Measurements from ENCODE around the gene NGFR.
"Not testable (repeated sequence)": the region's sequence is repeated elsewhere in the genome, so short reads cannot be mapped to it uniquely, and the experiment has no call there.

The NGFR gene

GRCh38 chr17:49496867-49497147, 1.7 kb downstream of the NGFR start:
- no peak for DNase-seq

DNA sequence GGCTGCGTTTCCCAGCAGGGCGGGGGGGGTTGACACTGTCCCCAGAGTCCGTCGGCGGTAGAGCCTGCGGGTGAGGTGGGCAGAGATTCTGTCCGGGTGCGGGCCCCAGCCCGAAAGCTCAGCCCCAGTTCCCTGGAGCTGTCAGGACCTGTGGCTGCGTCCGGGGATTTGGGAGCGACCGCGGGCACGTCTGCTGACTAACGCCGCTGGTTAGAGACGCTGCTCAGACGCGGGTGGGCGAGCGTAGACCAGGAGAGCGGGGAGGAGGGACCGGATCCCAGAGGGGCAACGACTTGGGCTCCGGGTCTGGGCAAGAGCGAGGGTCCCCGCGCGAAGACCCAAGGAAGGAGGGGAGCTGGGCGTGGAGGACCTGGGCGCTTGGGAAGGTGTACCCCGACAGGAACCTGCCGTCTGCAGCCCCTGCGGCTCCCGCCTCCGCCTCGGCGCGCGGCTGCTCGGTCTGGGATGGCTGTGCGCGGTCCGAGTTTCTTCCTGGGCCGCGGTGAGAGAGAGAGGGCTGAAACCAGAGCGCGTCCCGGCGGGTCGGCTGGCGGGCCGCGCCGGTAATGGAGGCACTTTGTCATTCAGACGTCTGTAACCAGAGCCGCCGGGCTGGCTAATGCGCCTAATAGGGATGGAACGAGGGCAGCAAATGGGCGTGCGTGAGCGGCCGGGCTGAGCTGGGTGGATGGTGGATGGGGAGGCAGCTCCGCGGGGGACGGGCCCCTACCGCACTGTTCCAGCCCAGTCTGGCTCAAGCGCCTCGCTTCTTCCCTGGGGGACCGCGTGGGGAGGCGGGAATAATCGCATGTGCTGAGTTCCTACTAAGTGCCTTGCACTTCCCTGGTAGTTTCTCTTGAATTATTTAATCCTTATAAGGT, 2.3 kb downstream of the NGFR start:
- DNase-seq: no peak

DNA sequence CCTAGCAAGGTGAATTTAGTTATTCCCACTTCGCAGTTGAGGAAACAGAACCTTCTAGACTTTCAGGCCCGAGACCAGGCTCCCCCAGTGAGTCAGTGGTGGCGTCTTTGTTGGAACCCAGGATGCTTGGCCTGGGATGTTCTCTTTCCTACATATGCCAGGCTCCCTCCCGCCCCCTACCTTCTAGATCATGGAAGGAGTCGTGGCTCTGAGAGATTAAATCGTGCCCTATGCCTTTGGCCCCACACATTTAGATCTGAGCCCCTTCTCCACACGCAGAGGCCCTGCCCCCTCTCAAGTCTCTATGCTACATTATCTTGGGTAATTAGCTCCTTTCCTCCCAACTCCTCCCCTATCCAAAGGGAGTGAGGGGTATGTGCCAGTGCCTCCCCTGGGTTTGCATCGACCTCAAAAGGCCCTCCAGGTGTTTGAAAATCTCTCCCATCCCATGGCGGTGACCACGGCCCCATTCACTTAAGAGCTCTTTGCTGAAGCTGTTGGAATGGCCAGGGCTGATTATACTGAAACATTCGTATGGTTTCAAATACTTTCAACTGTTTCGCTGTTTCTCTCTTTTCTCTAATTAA, 3.0 kb downstream of the NGFR start:
- DNase-seq: no peak

DNA sequence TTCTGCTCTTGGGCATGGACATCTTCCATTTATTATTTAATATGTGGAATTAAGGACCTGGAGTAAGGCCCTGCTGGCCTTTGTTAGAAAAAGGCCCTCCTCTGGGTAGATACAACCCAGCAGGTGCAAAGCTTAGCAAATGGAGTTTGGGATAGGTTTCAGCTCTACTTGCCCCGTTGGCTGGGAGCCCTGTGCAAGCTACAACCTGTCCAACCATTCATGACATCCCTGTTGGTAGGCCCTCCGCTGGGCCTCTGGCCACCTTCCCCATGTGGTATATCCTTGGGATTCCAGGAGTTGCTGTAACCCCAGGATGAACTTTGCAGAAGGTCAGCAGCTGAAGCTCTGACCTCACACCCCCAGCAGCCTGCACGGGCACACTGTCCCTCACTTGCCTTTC, 6.4 kb downstream of the NGFR start:
- DNase-seq: no peak

DNA sequence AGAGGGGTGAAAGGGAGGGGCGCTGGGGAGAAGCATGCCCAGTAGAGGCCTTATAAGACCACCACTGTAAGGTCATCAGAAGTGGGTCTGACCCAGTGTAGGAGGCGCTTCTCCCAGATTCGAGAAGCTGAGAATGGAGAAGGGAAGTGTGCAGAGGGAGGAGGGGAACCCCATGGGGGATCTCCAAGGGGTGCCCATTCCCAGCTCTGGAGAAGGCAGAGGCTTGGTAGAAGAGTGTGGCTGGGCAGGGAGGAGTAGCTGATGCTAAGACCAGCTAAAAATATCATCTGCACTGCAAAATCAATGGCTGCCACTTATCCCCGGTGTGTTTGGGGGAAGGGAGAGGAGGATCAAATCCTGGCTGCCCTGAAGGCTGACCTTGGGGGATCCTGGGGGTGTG, 7.2 kb downstream of the NGFR start:
- DNase-seq: no peak

GRCh38 chr17:49502680-49503079, 7.6 kb downstream of the NGFR start:
- DNase-seq: not testable (repeated sequence)

DNA sequence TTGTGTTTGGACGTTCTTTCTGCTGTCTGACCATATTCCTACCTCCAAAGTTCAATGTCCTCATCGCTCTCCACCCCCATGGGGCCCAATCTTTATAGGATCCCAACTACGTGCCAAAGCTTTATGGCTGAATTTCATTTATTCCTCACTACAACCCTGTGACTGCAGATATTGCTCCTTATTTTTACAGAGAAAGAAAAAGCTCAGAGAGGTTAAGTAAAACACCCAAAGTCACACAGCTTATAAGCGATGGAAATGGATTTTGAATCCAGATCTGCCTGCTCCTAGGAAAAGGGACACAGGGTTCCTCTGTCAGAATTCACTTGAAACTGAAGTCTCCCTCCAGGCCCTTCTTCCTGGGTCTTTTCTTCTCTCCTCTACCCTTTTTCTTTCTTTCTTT, 9.3 kb downstream of the NGFR start:
- DNase-seq: no peak

DNA sequence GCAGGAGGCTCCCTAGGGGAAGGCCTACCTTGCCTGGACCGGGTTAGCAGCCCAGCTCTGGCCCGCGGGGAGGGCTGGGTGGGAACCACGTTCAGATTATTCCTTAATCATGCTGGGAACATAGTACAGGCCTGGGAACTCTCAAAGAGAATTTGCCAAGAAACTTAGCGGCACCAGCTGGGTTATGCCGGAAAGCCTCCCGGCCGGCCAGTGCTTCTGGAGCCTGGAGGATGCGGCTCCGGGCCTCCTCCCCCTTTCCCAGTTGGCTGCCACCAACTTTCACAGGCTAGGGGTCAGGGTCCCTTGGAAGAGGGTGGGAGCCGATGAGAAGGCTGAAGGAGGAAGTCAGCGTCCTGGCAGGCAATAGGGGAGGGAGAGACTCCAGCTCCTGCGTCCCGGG, 10.8 kb downstream of the NGFR start:
- no peak for DNase-seq

DNA sequence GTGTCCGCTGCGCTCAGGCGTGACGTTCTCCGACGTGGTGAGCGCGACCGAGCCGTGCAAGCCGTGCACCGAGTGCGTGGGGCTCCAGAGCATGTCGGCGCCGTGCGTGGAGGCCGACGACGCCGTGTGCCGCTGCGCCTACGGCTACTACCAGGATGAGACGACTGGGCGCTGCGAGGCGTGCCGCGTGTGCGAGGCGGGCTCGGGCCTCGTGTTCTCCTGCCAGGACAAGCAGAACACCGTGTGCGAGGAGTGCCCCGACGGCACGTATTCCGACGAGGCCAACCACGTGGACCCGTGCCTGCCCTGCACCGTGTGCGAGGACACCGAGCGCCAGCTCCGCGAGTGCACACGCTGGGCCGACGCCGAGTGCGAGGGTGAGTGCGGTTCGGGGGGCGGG, 11.2 kb downstream of the NGFR start:
- no peak for DNase-seq

GRCh38 chr17:49508061-49508865, 13.2 kb downstream of the NGFR start:
- DNase-seq: no peak

GRCh38 chr17:49508866-49509587, 13.9 kb downstream of the NGFR start:
- no peak for DNase-seq

DNA sequence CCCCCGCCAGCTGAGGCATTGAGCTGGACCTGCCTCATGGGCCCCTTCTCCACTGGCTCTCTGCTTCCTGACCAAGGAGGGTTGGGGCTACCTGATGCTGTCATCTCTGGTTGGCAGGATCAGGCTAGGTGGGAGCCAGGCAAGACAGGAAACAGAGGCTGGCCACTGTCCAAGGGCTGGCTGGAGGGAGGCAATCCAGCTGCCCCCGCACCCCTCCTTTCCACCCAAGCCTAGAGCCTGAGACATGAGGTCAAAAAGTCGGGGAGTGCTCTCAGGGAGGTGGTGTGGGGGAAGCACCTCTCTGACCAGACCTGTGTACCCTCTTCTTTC, 14.5 kb downstream of the NGFR start:
- no peak for DNase-seq

GRCh38 chr17:49510059-49510719, 15.1 kb downstream of the NGFR start:
- DNase-seq: no peak

- no peak for DNase-seq
Observed at GRCh38 chr17:49510720-49511110, 15.6 kb downstream of the NGFR start.

- DNase-seq: no peak
Observed at GRCh38 chr17:49511810-49512209, 16.7 kb downstream of the NGFR start.

GRCh38 chr17:49512296-49513043, 17.4 kb downstream of the NGFR start:
- DNase-seq: no peak

- no peak for DNase-seq
Observed at GRCh38 chr17:49513044-49513395, 17.9 kb downstream of the NGFR start.

DNA sequence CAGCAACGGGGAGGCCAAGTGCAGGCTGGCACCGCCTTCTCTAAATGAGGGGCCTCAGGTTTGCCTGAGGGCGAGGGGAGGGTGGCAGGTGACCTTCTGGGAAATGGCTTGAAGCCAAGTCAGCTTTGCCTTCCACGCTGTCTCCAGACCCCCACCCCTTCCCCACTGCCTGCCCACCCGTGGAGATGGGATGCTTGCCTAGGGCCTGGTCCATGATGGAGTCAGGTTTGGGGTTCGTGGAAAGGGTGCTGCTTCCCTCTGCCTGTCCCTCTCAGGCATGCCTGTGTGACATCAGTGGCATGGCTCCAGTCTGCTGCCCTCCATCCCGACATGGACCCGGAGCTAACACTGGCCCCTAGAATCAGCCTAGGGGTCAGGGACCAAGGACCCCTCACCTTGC, 18.5 kb downstream of the NGFR start:
- DNase-seq: no peak

- DNase-seq: no peak
Observed at GRCh38 chr17:49514071-49514721, 19.1 kb downstream of the NGFR start.

DNA sequence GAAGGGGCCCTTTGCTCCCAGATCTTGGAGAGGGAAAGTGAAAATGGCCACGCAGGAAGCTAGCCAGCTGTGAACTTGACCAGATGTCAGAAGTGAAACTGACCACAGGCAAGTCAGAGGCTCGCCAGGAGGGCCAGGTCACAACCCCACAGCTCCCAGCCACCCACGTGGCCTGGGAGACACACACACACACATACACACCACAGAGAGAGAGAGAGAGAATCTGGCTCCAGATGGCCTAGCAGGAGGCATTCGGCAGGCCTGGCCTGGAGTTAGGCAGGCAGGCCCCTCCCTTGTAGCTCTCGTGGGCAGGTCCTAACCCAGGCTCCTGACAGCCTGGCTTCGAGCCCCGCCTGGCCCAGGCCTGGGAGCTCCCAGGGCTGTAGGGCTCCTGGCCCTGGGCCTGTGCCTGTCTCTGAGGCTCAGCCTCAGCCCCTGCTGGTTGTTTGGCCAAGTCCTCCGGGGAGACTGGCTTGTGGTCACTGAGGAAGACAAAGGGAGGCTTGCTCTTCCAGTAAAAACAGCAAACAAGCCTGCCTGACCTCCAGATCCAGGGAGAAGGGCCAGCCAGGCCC, 20.2 kb downstream of the NGFR start:
- no peak for DNase-seq

- DNase-seq: no peak
Observed at GRCh38 chr17:49516180-49516579, 21.1 kb downstream of the NGFR start.
